Naive thymus-derived CD4-positive, alpha-beta T cell (primary cell): ENCODE results near the gene ING2. TPM values are rescaled to one million over a fixed set of nuclear protein-coding genes. Genes with fewer than 3 reads are reported as not detected.

Source experiments
- ATAC-seq: fragments of 150-1000 bp; cut with Tn5 transposase; 2 replicates; pipeline ENCODE4 v1.10.0; 2021; ENCODE audit warnings: mild to moderate bottlenecking, moderate library complexity
- CTCF ChIA-PET: fragments of 350-600 bp; sonication (Branson Sonifier 250); formaldehyde crosslinking; loops from one replicate; lab custom pipeline; 2021; ENCODE audit warnings: antibody characterized with exemption; lab: Charles Lee
- POLR2A ChIA-PET: fragments of 350-600 bp; sonication (Branson Sonifier 250); formaldehyde crosslinking; loops from one replicate; lab custom pipeline; 2021; ENCODE audit warnings: antibody characterized with exemption, inconsistent platforms; lab: Charles Lee
- DNase-seq, 9 donors: peaks; one replicate each; pipeline versions ENCODE4 v3.0.0 to v3.0.0-alpha.2; 2020 to 2022; ENCODE audit warnings: mixed read lengths in 1 of 9
- H3K27ac ChIP-seq: one replicate; pipeline ENCODE4 v1.7.0; 2013; ENCODE audit warnings: mild to moderate bottlenecking, low read depth, low read length, moderate library complexity
- H3K27me3 ChIP-seq, 2 donors: one replicate each; pipeline ENCODE4 v1.7.0; 2013; ENCODE audit warnings: low read length in 2 of 2, mild to moderate bottlenecking in 2 of 2, moderate library complexity in 2 of 2; ENCODE audit not compliant: control insufficient read depth in 2 of 2, insufficient read depth in 2 of 2
- H3K36me3 ChIP-seq, 3 experiments: 1 replicate in 2 of 3; 2 replicates in 1 of 3; pipeline ENCODE4 v1.7.0; 2013; ENCODE audit warnings: low read length in 3 of 3, mild to moderate bottlenecking in 3 of 3, moderate library complexity in 1 of 3; ENCODE audit not compliant: insufficient read depth in 3 of 3, control insufficient read depth in 2 of 3
- H3K4me1 ChIP-seq, 2 donors: one replicate each; pipeline ENCODE4 v1.7.0; 2013; ENCODE audit warnings: low read length in 2 of 2, mild to moderate bottlenecking in 2 of 2, moderate library complexity in 1 of 2; ENCODE audit not compliant: control insufficient read depth in 2 of 2, insufficient read depth in 2 of 2
- H3K4me3 ChIP-seq: 2 replicates; pipeline ENCODE4 v1.7.0; 2013; ENCODE audit warnings: mild to moderate bottlenecking, low read length
- H3K9me3 ChIP-seq, 3 experiments: 1 replicate in 2 of 3; 2 replicates in 1 of 3; pipeline ENCODE4 v1.7.0; 2013; ENCODE audit warnings: low read length in 3 of 3; ENCODE audit not compliant: control insufficient read depth in 2 of 3
- H3K27ac Mint-ChIP-seq, 9 donors: one replicate each; pipeline ENCODE4 v1.8.0; 2020 to 2022; ENCODE audit warnings: mixed read lengths in 9 of 9, mild to moderate bottlenecking in 8 of 9, moderate library complexity in 5 of 9, inconsistent platforms in 2 of 9
- H3K27me3 Mint-ChIP-seq, 5 donors: one replicate each; pipeline ENCODE4 v1.8.0; 2021 to 2022; ENCODE audit warnings: mixed read lengths in 5 of 5, mild to moderate bottlenecking in 1 of 5
- H3K36me3 Mint-ChIP-seq, 5 donors: one replicate each; pipeline ENCODE4 v1.8.0; 2020 to 2022; ENCODE audit warnings: mixed read lengths in 5 of 5, mild to moderate bottlenecking in 3 of 5, inconsistent platforms in 1 of 5
- H3K4me1 Mint-ChIP-seq, 7 donors: one replicate each; pipeline ENCODE4 v1.8.0; 2020 to 2022; ENCODE audit warnings: mixed read lengths in 7 of 7, mild to moderate bottlenecking in 3 of 7, inconsistent platforms in 1 of 7
- H3K4me3 Mint-ChIP-seq, 10 donors: one replicate each; pipeline ENCODE4 v1.8.0; 2020 to 2022; ENCODE audit warnings: mild to moderate bottlenecking in 10 of 10, mixed read lengths in 10 of 10, moderate library complexity in 6 of 10, inconsistent platforms in 2 of 10
- H3K9me3 Mint-ChIP-seq, 11 donors: one replicate each; pipeline ENCODE4 v1.8.0; 2020 to 2022; ENCODE audit warnings: mixed read lengths in 11 of 11, mild to moderate bottlenecking in 4 of 11, inconsistent platforms in 1 of 11, moderate library complexity in 1 of 11
- intact Hi-C, 2 donors: fragments of 100-400 bp; cut with micrococcal nuclease; formaldehyde crosslinking; loops; one replicate each; pipeline ENCODE4 v1.15.1; 2023
- polyA plus RNA-seq, 2 donors: library from polyadenylated mRNA; unstranded; fragments of 300-500 nt; fragmentation: Illumina TruSeq; gene quantifications; one replicate each; pipeline ENCODE4 v1.2.3, GENCODE V29; 2021
- total RNA-seq, 6 experiments: library from RNA in 5 of 6; stranded (reverse) in 5 of 6; gene quantifications; 1 replicate in 5 of 6; 2 replicates in 1 of 6; pipeline ENCODE4 v1.2.3 and lab custom pipeline; 2021 to 2026

ING2 gene
- total and polyA plus RNA-seq, 7 experiments from 2014 or later, result 9.6 to 16.7 (median 11.2) TPM

GRCh38 chr4:183556947-183557346, 52.1 kb downstream of the ING2 start:
- ATAC-seq (no peak), DNase-seq (no peak)
- Mint-ChIP-seq H3K27me3 (peaks cover 0 to 16% (median 5%) of the 10 kb centered on the region in 5 donors), H3K4me3 (no peak overlapping the region), H3K9me3 (peaks cover 0 to 10% (median 0%) of the 10 kb centered on the region in 11 donors), H3K4me1 (peaks cover 0 to 2% (median 0%) of the 10 kb centered on the region in 7 donors), H3K36me3 (no peaks in the 10 kb centered on the region), H3K27ac (no peak overlapping the region)
- Histone ChIP-seq H3K27ac (no peak overlapping the region), H3K9me3 (no peaks in the 10 kb centered on the region), H3K36me3 (no peaks in the 10 kb centered on the region), H3K4me3 (no peak overlapping the region), H3K4me1 (no peaks in the 10 kb centered on the region), H3K27me3 (no peaks in the 10 kb centered on the region)
- intact Hi-C loops, result no loop called here
- ChIA-PET POLR2A (no interaction called here), CTCF (no interaction called here)

- H3K4me3 Mint-ChIP-seq, result no peak overlapping the region
- Histone ChIP-seq H3K4me1 (no peaks in the 10 kb centered on the region), H3K27ac (no peak overlapping the region), H3K27me3 (no peaks in the 10 kb centered on the region), H3K9me3 (no peaks in the 10 kb centered on the region), H3K36me3 (no peaks in the 10 kb centered on the region), H3K4me3 (no peak overlapping the region)
- ChIA-PET POLR2A (no interaction called here), CTCF (no interaction called here)
- no peaks in the 10 kb centered on the region for H3K36me3 Mint-ChIP-seq
- H3K27ac Mint-ChIP-seq, result no peak overlapping the region
- DNase-seq (no peak), ATAC-seq (no peak)
- H3K4me1 Mint-ChIP-seq, result peaks cover 0 to 2% (median 0%) of the 10 kb centered on the region in 7 donors
- H3K9me3 Mint-ChIP-seq, result peaks cover 0 to 9% (median 0%) of the 10 kb centered on the region in 11 donors
- peaks cover 0 to 16% (median 5%) of the 10 kb centered on the region in 5 donors for H3K27me3 Mint-ChIP-seq
- intact Hi-C loops, result no loop called here
Observed at GRCh38 chr4:183557611-183558010, 52.8 kb downstream of the ING2 start.

- no peaks in the 10 kb centered on the region for H3K9me3 ChIP-seq
- DNase-seq (no peak), ATAC-seq (no peak)
- no peak overlapping the region for H3K27ac ChIP-seq
- no peaks in the 10 kb centered on the region for H3K27me3 ChIP-seq
- no peaks in the 10 kb centered on the region for H3K4me1 ChIP-seq
- POLR2A ChIA-PET, result no interaction called here
- H3K36me3 Mint-ChIP-seq, result no peaks in the 10 kb centered on the region
- H3K4me3 Mint-ChIP-seq, result no peak overlapping the region
- no peak overlapping the region for H3K27ac Mint-ChIP-seq
- CTCF ChIA-PET, result no interaction called here
- H3K4me3 ChIP-seq, result no peak overlapping the region
- intact Hi-C loops, result no loop called here
- H3K36me3 ChIP-seq, result no peaks in the 10 kb centered on the region
- peaks cover 0 to 16% (median 5%) of the 10 kb centered on the region in 5 donors for H3K27me3 Mint-ChIP-seq
- peaks cover 0 to 1% (median 0%) of the 10 kb centered on the region in 11 donors for H3K9me3 Mint-ChIP-seq
- peaks cover 0 to 2% (median 0%) of the 10 kb centered on the region in 7 donors for H3K4me1 Mint-ChIP-seq
Observed at GRCh38 chr4:183558873-183559272, 54.0 kb downstream of the ING2 start.

- H3K27ac ChIP-seq, result no peak overlapping the region
- DNase-seq (no peak), ATAC-seq (no peak)
- POLR2A ChIA-PET, result no interaction called here
- H3K4me3 ChIP-seq, result no peak overlapping the region
- CTCF ChIA-PET, result interaction anchor here (0.7 kb wide), 1 partner anchor 384 kb away, joined by 3 read pairs; no protein-coding TSS in a partner anchor
- no peaks in the 10 kb centered on the region for H3K4me1 ChIP-seq
- H3K4me1 Mint-ChIP-seq, result peaks cover 0 to 9% (median 6%) of the 10 kb centered on the region in 7 donors
- H3K36me3 Mint-ChIP-seq, result no peaks in the 10 kb centered on the region
- no peak overlapping the region for H3K27ac Mint-ChIP-seq
- no peaks in the 10 kb centered on the region for H3K9me3 Mint-ChIP-seq
- intact Hi-C loops, result no loop called here
- H3K27me3 Mint-ChIP-seq, result peaks cover 4 to 14% (median 10%) of the 10 kb centered on the region in 5 donors
- H3K9me3 ChIP-seq, result no peaks in the 10 kb centered on the region
- H3K36me3 ChIP-seq, result no peaks in the 10 kb centered on the region
- no peaks in the 10 kb centered on the region for H3K27me3 ChIP-seq
- H3K4me3 Mint-ChIP-seq, result no peak overlapping the region
Observed at GRCh38 chr4:183561905-183562304, 57.0 kb downstream of the ING2 start.

Other genes with a start within 250 kb of the ING2 start
- not detected for gene CLDN22, start 184.8 kb upstream of the ING2 start, total RNA-seq
- gene CLDN22, start 184.8 kb upstream of the ING2 start, polyA plus RNA-seq, result not detected
- not detected for gene CLDN24, start 182.6 kb upstream of the ING2 start, total RNA-seq
- gene CLDN24, start 182.6 kb upstream of the ING2 start, polyA plus RNA-seq, result not detected
- 10 to 100 TPM; 24.9 to 58.2 (median 44.4) TPM for gene CDKN2AIP, start 60.4 kb upstream of the ING2 start, total RNA-seq
- gene CDKN2AIP, start 60.4 kb upstream of the ING2 start, polyA plus RNA-seq, result 10 to 100 TPM; 38.7 to 55.5 TPM
- 10 to 100 TPM in 4 of 5 experiments, 1 to 10 TPM in 1; 9.3 to 15.8 (median 11.6) TPM for gene RWDD4, start 154.1 kb downstream of the ING2 start, total RNA-seq
- 10 to 100 TPM; 12.6 to 19.2 TPM for gene RWDD4, start 154.1 kb downstream of the ING2 start, polyA plus RNA-seq
- gene TRAPPC11, start 154.2 kb downstream of the ING2 start, total RNA-seq, result 10 to 100 TPM; 26.3 to 48.8 (median 35.6) TPM
- 10 to 100 TPM; 20.1 to 24.3 TPM for gene TRAPPC11, start 154.2 kb downstream of the ING2 start, polyA plus RNA-seq